Caco-2 (cell line): ENCODE results near the gene SRSF12. TPM values are rescaled to one million over a fixed set of nuclear protein-coding genes. Genes with fewer than 3 reads are reported as not detected.

Experiments
- BruUV-seq: library from RNA; stranded (reverse); fragments of 400-500 nt; replicated peaks from 2 replicates; lab custom pipeline; 2021; lab: Mats Ljungman, UMichigan
- CTCF ChIA-PET: fragments of 300-600 bp; sonication (Branson Sonifier 250); formaldehyde crosslinking; loops from one replicate; lab custom pipeline; 2022; ENCODE audit warnings: antibody characterized with exemption; lab: Charles Lee
- POLR2A ChIA-PET: fragments of 300-600 bp; sonication (Branson Sonifier 250); formaldehyde crosslinking; loops from one replicate; lab custom pipeline; 2022; ENCODE audit warnings: antibody characterized with exemption; lab: Charles Lee
- DNase-seq, 2 experiments: peaks; one replicate each; pipeline versions ENCODE4 v3.0.0 to v3.0.0-alpha.2; 2020 to 2022
- H3K27me3 ChIP-seq: replicated peaks from 2 replicates; pipeline ENCODE4 v1.6.0; 2011; ENCODE audit warnings: low read length; ENCODE audit not compliant: control insufficient read depth, insufficient read depth
- H3K36me3 ChIP-seq: 2 replicates; pipeline ENCODE4 v1.5.1; 2011; ENCODE audit warnings: low read length; ENCODE audit not compliant: control insufficient read depth, insufficient read depth
- H3K4me1 ChIP-seq: fragments of 250-450 bp; sonication (Bioruptor Pico); 2 replicates; pipeline ENCODE4 v1.5.1; 2020; ENCODE audit warnings: mild to moderate bottlenecking
- H3K4me3 ChIP-seq: 2 replicates; pipeline ENCODE4 v1.5.1; 2011; ENCODE audit warnings: low read depth, mild to moderate bottlenecking, control low read depth, low read length
- H3K9me3 ChIP-seq: fragments of 250-450 bp; sonication (Bioruptor Pico); 2 replicates; pipeline ENCODE4 v1.5.1; 2020; ENCODE audit warnings: mild to moderate bottlenecking, moderate library complexity
- H3K27ac Mint-ChIP-seq: one replicate; pipeline ENCODE4 v1.8.0; 2022; ENCODE audit warnings: mixed read lengths; ENCODE audit not compliant: unreplicated experiment
- H3K27me3 Mint-ChIP-seq: one replicate; pipeline ENCODE4 v1.8.0; 2022; ENCODE audit warnings: mixed read lengths; ENCODE audit not compliant: insufficient read depth, unreplicated experiment
- H3K36me3 Mint-ChIP-seq: one replicate; pipeline ENCODE4 v1.8.0; 2022; ENCODE audit warnings: mild to moderate bottlenecking, mixed read lengths; ENCODE audit not compliant: insufficient read depth, unreplicated experiment
- H3K4me1 Mint-ChIP-seq: one replicate; pipeline ENCODE4 v1.8.0; 2022; ENCODE audit warnings: low read depth, mixed read lengths; ENCODE audit not compliant: unreplicated experiment
- H3K4me3 Mint-ChIP-seq: one replicate; pipeline ENCODE4 v1.8.0; 2022; ENCODE audit warnings: mild to moderate bottlenecking, moderate library complexity, mixed read lengths; ENCODE audit not compliant: unreplicated experiment
- H3K9me3 Mint-ChIP-seq: one replicate; pipeline ENCODE4 v1.8.0; 2022; ENCODE audit warnings: mixed read lengths; ENCODE audit not compliant: unreplicated experiment
- CTCF ChIP-seq, 2 experiments: fragments of 200-600 bp in 1 of 2; IDR thresholded peaks; 1 replicate in 1 of 2; 2 replicates in 1 of 2; pipeline versions ENCODE4 v1.5.1 to v1.8.0; 2011 to 2022; ENCODE audit warnings: antibody characterized with exemption in 1 of 2, control low read depth in 1 of 2, inconsistent platforms in 1 of 2, low read depth in 1 of 2, low read length in 1 of 2, mild to moderate bottlenecking in 1 of 2, moderate library complexity in 1 of 2; ENCODE audit not compliant: insufficient read depth in 1 of 2, severe bottlenecking in 1 of 2, unreplicated experiment in 1 of 2
- intact Hi-C: fragments of 100-400 bp; cut with micrococcal nuclease; formaldehyde crosslinking; loops from one replicate; pipeline ENCODE4 v1.10.0; 2022; ENCODE audit not compliant: unreplicated experiment
- total RNA-seq: library from RNA; stranded (reverse); gene quantifications from 2 replicates; pipeline ENCODE4 v1.2.3, GENCODE V29; 2022

Gene SRSF12
- total RNA-seq, 1 experiment from 2014 or later: 0.79 TPM

GRCh38 chr6:89087881-89088280 lies 30.0 kb downstream of the SRSF12 start:
- H3K9me3 Mint-ChIP-seq: no peaks in the 10 kb centered on the region
- peaks cover 8% of the 10 kb centered on the region for H3K4me1 Mint-ChIP-seq
- H3K27ac Mint-ChIP-seq: no peak overlapping the region
- H3K9me3 ChIP-seq: no peaks in the 10 kb centered on the region
- no peak overlapping the region for H3K4me3 ChIP-seq
- 0 out of 2 replicates have a peak, but pooled peaks cover 4% of the 10 kb centered on the region for H3K4me1 ChIP-seq
- intact Hi-C loops: no loop called here
- H3K36me3 ChIP-seq: 0 out of 2 replicates have a peak, but pooled peaks cover 2% of the 10 kb centered on the region
- no peaks in the 10 kb centered on the region for H3K27me3 ChIP-seq
- no peak for DNase-seq
- no peaks in the 10 kb centered on the region for H3K27me3 Mint-ChIP-seq
- ChIA-PET POLR2A (no interaction called here), CTCF (no interaction called here)
- no peak overlapping the region for H3K4me3 Mint-ChIP-seq
- H3K36me3 Mint-ChIP-seq: peaks cover 36% of the 10 kb centered on the region
- no peak for TF ChIP-seq CTCF (IDR thresholded peaks at IDR 0.05; ENCODE audit: insufficient read depth in 1 of 2, low read depth in 1 of 2, low read length in 1 of 2, severe bottlenecking in 1 of 2, unreplicated experiment in 1 of 2)
- BruUV-seq: no TSS peak

- intact Hi-C loops: no loop called here
Observed at GRCh38 chr6:89085409-89086205, 32.3 kb downstream of the SRSF12 start.

More at GRCh38 chr6:89085409-89086205, 32.3 kb downstream of the SRSF12 start:
- Mint-ChIP-seq H3K36me3 (peaks cover 56% of the 10 kb centered on the region), H3K27ac (no peak overlapping the region), H3K9me3 (no peaks in the 10 kb centered on the region), H3K4me3 (no peak overlapping the region), H3K4me1 (peaks cover 8% of the 10 kb centered on the region), H3K27me3 (no peaks in the 10 kb centered on the region)
- CTCF ChIA-PET: interaction anchor here (0.6 kb wide), 1 partner anchor 164 kb away, joined by 3 read pairs; no protein-coding TSS in a partner anchor
- Histone ChIP-seq H3K4me3 (no peak overlapping the region), H3K9me3 (no peaks in the 10 kb centered on the region), H3K27me3 (no peaks in the 10 kb centered on the region), H3K4me1 (0 out of 2 replicates have a peak, but pooled peaks cover 4% of the 10 kb centered on the region), H3K36me3 (peaks cover 2% of the 10 kb centered on the region; the same call in 1 of the 2 replicates)
- no TSS peak for BruUV-seq
- no peak for TF ChIP-seq CTCF (IDR thresholded peaks at IDR 0.05; ENCODE audit: insufficient read depth in 1 of 2, low read depth in 1 of 2, low read length in 1 of 2, severe bottlenecking in 1 of 2, unreplicated experiment in 1 of 2)
- POLR2A ChIA-PET: interaction anchor here (0.5 to 0.7 kb wide), 2 partner anchors 15 to 697 kb away, joined by 3 to 6 read pairs; no protein-coding TSS in a partner anchor
- no peak for DNase-seq
